GM21529 (cell line): ENCODE measurements around the gene N4BP2L1.
"Not testable (repeated sequence)": the region's sequence is repeated elsewhere in the genome, so short reads cannot be mapped to it uniquely, and the experiment has no call there.

Experiments
- ATAC-seq: cut with Tn5 transposase; IDR thresholded peaks from one replicate; pipeline ENCODE4 v1.9.1; 2021; ENCODE audit not compliant: unreplicated experiment

Gene N4BP2L1

DNA sequence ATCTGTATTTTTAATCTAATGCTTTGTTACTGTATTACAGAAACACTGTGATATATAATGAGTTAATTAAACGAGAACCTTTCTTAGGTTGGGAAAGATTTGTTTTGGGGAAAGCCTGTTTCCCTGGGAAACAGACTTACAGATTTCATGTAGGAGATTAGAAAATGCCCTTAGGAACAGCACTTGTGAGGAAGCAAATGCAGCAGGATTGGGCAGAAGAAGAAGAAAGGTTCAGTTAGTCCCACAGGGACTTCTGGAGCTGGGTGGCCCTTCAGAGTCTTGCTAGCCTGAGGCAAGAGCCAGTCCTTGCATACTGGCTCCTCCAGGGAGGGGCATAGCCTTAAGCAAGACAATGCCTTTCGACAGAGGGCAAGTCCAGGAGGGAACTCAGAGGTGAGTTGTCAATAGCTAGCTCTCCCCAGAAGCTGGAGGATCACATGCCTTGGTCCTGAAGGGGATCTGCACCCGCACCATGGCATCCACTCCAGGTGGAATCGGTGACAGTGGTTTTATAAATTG is 36.8 kb downstream of the N4BP2L1 start:
- no peak for ATAC-seq

DNA sequence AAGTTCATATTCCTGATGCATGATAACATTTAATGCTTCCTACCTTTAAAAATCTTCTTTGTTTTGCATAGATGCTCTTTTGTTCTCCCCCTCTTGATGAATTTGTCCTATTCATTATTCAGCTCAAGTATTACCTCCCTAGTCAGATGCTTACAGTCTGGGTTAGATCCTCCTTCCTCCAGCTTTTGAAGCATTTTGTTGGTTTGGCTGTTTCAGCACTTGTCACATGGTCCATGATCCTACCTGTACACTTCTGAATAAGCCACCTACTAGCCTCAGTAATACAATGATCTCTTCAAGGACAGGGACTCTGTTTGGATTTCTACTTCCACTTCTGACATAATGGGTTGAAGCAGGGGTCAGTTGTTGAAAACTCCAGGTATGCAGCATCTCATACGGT is 37.4 kb downstream of the N4BP2L1 start:
- ATAC-seq = no peak

DNA sequence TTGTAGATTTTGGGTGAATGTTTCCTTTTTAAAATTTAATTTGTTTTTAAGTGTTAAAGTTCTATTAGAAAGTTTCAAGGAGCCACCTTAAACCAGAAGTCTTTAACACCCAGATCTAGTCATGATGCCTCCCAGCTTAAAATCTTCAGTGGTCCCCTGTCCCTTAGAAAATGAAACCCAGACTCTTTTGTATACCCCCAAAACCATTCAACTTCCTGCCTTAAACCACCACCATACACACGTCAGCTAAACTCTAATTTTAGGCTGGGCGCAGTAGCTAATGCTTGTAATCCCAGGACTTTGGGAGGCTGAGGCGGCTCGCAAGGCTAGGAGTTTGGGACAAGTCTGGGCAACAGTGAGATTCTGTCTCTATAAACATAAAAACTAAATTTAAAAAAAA is 37.9 kb downstream of the N4BP2L1 start:
- ATAC-seq = peak; percentile 67

DNA sequence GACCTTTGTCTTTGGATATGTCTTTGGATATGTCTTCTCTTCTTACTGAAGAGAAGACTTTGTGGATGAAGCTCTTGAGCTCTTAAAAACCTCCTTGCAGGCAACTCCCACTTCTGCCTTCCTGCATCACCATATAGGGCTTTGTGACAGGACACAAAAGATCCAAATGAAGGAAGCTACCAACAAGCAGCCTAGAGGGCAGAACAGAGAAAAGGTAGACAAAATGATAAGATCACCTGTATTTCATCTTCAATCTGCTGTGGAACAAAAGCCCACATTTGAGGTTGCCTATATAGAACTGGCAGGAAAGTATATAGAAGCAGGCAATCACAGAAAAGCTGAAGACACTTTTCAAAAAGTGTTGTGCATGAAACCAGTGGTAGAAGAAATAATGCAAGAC is 42.5 kb downstream of the N4BP2L1 start:
- no peak for ATAC-seq

DNA sequence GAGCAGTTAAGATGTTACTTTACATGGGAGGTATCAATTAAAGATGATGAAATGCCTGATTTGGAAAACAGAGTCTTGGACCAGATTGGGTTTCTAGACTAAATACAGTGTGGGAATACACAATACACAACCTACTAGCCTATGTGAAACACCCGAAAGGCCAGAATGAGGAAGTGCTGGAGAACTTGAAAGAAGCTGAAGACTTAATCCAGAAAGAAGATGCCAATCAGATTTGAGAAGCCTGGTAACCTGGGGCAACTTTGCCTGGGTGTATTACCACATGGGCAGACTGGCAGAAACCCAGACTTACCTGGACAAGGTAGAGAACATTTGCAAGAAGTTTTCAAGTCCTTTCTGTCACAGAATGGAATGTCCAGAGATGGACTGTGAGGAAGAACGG is 43.2 kb downstream of the N4BP2L1 start:
- no peak for ATAC-seq

DNA sequence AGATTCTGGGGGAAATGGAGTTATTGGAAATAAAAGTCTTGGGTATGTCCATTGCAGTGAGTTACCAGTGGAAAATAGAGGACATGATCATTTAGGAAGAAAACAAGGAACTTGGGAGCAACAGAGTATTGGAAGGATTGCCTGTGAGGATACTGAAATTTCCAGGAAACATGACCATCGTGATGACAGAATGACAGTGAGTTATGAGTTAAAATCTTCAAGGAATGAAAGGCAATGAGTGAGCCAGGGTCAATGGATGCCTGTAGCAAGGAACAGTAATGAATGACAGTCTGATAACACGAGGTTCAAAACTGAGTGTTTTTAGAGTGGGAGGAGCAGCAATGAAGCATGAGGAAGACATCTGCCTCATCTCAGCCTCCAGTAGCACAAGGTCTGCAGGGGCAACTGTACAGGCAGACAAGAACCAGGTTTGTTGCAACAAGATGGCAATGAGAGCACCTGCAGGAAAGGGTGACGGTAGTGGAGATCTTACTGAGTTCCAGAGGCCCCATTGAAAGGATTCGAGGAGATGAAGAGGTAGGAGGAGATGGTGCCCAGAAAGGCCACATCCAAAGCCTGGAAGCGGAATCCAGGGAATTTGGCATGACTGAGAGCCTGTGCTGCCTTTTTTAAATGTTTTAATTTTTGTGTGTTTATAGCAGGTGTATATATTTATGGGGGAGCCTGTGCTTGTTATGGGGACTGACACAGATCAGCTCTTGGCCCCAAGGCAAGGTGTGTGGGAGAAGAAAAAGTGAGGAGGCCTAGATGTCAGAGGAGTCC is 43.9 kb downstream of the N4BP2L1 start:
- no peak for ATAC-seq

DNA sequence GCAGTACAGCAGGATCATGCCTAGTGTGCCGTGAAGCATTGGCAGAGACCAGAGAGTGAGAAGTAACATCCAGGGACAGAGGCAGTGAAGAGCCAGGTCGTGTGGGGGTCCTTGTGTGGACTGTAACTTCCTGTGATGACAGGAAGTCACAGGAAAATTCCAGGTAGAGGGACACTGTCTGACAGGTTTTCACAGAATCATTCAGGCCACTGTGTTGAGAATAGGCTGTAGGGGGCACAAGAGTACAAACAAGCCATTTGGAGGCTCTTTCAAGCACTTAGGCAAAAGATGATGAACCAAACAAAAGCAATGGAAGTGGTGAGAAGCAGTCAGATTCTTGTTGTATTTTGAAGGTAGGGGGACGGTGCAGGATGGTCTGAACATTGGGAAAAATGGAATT is 46.4 kb downstream of the N4BP2L1 start:
- no peak for ATAC-seq

DNA sequence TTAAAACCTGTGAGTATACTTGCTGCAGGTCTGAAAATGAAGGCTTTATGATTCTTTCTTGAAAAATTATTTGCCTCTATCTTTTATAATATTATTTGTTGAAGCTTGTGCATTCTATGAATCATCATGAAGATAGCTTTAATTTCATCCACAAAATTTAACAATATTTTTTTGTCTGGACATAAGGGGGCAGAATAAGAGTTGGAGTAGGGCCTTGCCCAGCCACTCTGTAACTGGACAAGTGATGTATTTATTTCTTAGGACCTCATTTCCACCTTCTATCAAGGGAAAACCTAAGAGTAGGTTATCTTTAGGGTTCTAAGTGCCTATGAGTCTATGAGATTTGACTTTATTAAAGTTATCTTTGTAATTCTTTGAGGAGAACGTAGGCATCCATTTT is 49.9 kb downstream of the N4BP2L1 start:
- no peak for ATAC-seq

DNA sequence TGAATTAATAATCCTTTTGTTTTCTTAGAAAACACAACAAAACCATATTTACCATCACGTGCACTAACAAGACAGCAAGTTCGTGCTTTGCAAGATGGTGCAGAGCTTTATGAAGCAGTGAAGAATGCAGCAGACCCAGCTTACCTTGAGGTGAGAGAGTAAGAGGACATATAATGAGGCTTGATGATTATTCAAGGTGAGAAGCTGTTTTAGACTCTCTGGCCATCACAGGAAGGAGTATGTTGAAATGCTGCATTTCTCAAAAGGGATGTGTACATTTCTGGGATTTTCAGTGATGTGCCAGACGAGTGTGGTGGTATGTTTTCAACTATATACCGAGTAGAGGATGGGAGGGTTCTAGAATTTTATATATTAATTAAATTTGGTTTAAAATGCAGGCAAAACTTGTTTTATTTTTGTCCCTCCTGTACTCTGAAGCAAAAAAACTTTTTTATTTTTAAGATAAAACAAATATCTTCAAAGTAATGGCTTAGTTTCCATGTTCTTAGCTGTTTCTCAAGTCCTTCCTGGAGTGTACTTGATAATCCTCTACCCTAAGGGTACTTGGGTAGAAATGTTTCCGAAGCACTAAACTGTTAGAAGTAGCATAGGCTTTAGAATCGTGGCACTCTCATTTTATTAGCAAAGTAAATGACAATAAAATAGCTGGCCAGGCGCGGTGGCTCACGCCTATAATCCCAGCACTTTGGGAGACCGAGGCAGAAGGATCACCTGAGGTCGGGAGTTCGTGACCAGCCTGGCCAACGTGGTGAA is 51.1 kb downstream of the N4BP2L1 start:
- no peak for ATAC-seq

DNA sequence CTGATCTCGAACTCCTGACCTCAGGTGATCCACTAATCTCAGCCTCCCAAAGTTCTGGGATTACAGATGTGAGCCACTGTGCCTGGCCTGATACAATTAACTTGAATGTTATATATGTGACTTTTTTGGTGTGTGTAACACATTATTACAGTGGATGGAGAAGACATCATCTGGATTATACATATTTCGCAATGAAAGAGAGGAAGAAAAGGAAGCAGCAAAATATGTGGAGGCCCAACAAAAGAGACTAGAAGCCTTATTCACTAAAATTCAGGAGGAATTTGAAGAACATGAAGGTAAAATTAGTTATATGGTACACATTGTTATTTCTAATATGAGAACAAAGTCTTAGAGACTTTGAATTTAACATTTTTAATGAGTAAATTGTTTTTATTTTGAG is 57.1 kb downstream of the N4BP2L1 start:
- no peak for ATAC-seq

DNA sequence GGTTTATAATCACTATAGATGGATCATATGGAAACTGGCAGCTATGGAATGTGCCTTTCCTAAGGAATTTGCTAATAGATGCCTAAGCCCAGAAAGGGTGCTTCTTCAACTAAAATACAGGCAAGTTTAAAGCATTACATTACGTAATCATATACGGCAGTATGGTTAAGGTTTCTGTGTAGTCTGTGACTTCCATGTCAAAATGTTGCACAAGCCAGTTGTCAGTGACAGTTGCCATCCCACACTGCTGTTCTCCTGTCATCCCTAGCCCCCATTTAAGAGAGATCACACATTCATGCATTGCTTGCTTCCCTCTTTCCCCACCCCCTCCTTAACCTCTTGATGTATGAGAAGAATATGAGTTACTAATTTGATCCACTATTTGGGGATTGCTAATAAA is 65.4 kb downstream of the N4BP2L1 start:
- ATAC-seq = no peak

DNA sequence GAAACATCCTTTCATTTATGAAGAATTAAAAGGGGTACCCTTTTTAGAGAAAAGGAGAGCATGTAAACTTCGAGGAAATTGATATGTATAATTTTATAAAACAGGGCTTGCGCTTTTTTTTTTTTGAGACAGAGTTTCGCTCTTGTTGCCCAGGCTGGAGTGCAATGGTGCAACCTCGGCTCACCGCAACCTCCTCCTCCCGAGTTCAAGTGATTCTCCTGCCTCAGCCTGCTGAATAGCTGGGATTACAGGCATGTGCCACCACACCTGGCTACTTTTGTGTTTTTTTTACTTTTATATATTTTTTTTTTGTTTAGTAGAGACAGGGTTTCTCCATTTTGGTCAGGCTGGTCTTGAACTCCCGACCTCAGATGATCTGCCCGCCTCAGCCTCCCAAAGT is 72.0 kb downstream of the N4BP2L1 start:
- not testable (repeated sequence) for ATAC-seq

DNA sequence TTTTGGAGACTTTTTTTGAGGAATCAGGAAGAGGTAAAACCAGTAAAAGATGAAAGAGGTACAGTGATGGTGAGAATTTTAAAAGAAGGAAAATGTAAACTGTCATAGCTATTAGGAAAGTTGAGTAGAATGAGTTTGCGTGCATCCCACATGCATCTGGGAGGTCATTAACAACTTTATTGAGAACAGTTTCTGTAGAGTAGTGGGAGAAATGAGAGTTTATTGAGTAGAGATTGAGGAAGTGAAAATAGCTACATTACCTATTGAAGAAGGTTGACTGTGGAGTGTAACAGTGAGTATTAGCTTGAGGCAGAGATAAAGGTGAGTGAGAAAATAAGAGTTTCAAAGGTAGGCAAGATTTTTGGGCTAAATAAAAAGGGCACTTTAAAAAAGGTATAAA is 73.9 kb downstream of the N4BP2L1 start:
- no peak for ATAC-seq

DNA sequence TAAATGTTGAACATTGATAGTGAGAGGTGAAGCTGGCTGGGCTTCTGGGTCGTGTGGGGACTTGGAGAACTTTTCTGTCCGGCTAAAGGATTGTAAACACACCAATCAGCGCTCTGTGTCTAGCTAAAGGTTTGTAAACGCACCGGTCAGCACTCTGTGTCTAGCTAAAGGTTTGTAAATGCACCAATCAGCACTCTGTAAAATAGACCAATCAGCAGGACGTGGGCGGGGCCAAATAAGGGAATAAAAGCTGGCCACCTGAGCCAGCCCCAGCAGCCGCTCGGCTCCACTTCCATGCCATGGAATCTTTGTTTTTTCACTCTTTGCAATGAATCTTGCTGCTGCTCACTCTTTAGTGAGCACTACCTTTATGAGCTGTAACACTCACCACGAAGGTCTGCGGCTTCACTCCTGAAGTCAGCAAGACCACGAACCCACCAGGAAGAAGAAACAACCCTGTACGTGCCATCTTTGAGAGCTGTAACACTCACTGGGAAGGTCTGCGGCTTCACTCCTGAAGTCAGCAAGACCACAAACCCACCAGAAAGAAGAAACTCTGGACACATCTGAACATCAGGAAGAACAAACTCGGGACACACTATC is 77.0 kb downstream of the N4BP2L1 start:
- not testable (repeated sequence) for ATAC-seq
